ENCODE results near the gene EIF5.
A peak's percentile ranks its signal among the peaks of the same experiment; 100 is the strongest.

The EIF5 gene

DNA sequence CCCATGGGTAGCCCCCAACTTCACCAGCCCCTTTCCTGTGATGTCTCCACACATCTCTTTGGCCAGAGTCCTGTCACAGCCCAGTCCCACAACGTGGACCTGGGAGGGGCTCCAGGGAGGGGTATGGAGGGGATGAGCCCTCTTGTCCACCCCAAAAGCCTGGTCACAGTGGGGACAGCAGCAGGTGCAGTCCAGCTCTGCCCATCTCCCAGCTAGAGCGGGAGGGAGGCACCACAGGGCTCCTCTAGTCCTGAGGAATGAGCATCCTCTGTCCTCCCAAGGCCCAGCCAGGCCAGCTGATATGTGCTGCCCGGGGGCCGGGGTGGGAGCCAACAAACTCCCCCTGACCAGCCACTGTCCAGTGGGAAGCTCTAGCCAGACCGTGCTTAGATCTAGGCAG is 43.5 kb upstream of the EIF5 start:
- TF ChIP-seq, protein P1, sequence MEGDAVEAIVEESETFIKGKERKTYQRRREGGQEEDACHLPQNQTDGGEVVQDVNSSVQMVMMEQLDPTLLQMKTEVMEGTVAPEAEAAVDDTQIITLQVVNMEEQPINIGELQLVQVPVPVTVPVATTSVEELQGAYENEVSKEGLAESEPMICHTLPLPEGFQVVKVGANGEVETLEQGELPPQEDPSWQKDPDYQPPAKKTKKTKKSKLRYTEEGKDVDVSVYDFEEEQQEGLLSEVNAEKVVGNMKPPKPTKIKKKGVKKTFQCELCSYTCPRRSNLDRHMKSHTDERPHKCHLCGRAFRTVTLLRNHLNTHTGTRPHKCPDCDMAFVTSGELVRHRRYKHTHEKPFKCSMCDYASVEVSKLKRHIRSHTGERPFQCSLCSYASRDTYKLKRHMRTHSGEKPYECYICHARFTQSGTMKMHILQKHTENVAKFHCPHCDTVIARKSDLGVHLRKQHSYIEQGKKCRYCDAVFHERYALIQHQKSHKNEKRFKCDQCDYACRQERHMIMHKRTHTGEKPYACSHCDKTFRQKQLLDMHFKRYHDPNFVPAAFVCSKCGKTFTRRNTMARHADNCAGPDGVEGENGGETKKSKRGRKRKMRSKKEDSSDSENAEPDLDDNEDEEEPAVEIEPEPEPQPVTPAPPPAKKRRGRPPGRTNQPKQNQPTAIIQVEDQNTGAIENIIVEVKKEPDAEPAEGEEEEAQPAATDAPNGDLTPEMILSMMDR (IDR thresholded peaks at IDR 0.05) = no peak

DNA sequence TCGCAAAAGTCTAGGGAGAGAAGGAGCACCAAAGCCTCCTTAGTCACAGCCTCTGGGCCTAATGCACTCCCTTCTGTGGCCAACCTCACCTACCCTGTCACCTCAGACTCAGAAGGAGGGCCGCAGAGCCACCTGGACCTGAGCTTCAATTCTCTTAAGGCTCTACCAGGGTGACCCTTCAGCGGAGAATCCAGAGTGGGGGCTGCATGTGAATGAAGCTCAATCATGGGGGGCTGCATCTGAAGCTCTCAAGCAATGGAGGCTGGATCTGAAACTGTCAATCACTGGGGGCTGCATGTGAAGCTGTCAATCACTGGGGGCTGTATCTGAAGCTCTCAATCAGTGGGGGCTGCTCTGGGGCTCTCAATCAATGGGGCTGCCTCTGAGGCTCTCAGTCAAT is 43.1 kb upstream of the EIF5 start:
- TF ChIP-seq, protein P1 (IDR thresholded peaks at IDR 0.05) = no peak

DNA sequence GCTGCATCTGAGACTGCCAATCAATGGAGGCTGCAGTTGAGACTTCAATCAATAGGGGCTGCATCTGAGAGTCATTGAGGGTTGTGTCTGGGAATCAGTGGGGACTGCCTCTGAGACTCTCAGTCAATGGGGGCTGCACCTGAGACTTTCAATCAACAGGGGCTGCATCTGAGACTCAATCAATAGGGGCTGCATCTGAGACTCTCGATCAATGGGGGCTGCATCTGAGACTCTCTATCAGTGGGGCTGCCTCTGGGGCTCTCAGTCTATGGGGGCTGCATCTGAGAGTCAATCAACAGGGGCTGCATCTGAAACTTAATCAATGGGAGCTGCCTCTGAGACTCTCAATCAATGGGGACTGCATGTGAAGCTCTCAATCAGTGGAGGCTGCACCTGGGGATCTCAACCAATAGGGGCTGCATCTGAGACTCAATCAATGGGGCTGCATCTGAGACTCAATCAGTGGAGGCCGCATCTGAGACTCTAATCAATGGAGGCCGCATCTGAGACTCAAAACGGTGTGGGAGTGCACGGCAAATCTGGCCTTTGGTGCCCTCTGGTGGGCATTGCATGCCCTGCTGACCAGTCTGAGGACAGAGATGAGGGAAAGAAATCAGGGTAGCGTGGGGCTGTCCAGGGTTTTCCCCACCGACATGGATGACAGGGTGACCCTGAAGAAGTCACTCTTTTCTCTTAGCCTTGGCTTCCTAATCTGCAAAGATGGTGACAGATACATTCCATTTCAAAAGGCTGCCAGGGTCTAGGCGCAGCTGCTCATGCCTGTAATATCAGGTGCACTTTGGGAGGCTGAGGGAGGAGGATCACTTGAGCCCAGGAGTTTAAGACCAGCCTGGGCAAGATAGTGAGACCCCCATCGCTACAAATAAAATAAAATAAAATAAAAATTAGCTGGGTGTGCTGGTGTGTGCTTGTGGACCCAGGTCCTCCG is 41.3 kb upstream of the EIF5 start:
- TF ChIP-seq, protein P1 (IDR thresholded peaks at IDR 0.05) = peak; percentile 87

DNA sequence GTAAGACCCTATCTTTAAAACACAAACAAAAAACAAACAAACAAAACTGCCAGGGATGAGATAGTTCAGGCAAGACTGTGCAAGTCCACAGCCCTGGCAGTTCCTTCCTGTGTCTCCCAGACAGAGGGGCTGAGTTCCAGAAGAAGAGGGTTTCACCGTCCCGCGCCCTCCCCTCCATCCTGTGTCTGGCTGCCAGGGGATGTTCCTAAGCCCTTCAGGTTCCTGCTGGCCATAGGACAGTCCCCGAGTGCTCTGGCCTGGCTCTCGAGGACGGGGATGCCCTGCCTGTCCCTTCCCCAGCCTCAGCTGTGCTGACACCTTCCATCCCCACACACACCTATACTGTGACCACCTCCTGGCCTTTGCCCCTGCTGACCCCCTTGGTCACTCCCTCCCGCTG is 40.6 kb upstream of the EIF5 start:
- TF ChIP-seq, protein P1 (IDR thresholded peaks at IDR 0.05) = no peak

DNA sequence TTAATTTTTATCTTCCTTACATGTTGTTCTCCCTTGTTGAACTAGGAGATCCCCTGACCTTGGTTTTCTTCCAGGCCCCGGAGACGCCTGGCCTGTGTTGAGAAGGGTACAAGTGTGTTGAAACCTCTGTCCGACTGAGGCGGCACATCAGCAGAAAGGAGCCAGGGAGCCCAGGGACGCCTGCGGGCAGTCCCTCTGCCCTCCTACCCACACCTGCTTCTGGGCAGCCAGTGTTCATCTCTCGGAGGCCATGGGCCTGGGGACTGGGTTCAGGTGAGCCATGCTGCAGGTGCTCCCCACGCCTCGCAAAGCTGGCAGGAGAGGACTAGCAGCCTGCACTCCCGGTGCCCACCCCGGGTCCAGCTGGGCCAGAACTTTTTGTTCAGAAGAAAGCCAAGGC is 39.9 kb upstream of the EIF5 start:
- TF ChIP-seq, protein P1 (IDR thresholded peaks at IDR 0.05) = no peak

DNA sequence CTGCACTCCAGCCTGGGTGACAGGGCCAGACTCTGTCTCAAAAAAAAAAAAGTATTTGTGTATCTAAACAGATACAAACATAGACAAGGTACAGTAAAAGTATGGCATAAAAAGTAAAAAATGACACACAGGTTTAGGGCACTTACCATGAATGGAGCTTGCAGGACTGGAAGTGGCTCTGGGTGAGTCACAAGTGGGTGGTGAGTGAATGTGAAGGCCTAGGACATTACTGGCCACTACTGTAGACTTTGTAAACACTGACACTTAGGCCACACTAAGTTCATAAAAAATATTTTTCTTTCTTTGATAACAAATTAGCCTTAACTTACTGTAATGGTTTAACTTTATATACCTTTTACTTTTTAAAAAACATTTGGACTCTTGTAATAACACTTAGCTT is 38.0 kb upstream of the EIF5 start:
- TF ChIP-seq, protein P1 (IDR thresholded peaks at IDR 0.05) = no peak

DNA sequence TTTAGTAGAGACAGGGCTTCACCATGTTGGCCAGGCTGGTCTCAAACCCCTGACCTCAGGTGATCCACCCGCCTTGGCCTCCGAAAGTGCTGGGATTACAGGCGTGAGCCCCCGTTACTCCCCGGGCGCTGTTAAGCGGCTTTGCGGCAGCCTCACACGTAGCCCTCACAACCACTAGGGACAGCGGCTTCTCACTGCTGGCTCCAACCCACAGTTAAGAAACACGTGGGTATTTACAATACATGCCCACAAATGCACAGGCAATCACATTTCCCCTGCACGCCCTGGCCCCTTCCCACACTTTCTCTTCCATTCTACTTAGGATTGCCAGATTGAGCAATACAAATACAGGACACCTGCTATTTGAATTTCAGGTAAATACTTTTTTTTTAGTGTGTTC is 37.0 kb upstream of the EIF5 start:
- TF ChIP-seq, protein P1 (IDR thresholded peaks at IDR 0.05) = no peak

Data from LNCAP (cell line).